Natural killer cell (primary cell): ENCODE data around the gene CD2AP. TPM values are rescaled to one million over a fixed set of nuclear protein-coding genes. Genes with fewer than 3 reads are reported as not detected.
"Not testable (repeated sequence)": the region's sequence is repeated elsewhere in the genome, so short reads cannot be mapped to it uniquely, and the experiment has no call there.

Source experiments
- ATAC-seq, 3 donors: fragments of 150-1000 bp in 2 of 3; fragments of 200-7000 bp in 1 of 3; cut with Tn5 transposase; 1 replicate in 1 of 3; 2 replicates in 2 of 3; pipeline ENCODE4 v1.10.0; 2021; ENCODE audit warnings: mild to moderate bottlenecking in 2 of 3, moderate library complexity in 2 of 3
- DNase-seq, 2 donors: peaks; one replicate each; pipeline versions ENCODE4 v3.0.0 to v3.0.0-alpha.2; 2013 to 2021; ENCODE audit warnings: mixed read lengths in 1 of 2
- H3K27ac ChIP-seq: one replicate; pipeline ENCODE4 v1.5.1; 2013; ENCODE audit warnings: mild to moderate bottlenecking, low read length
- H3K27me3 ChIP-seq: one replicate; pipeline ENCODE4 v1.6.1; 2013; ENCODE audit warnings: low read length; ENCODE audit not compliant: control insufficient read depth, insufficient read depth
- H3K36me3 ChIP-seq: one replicate; pipeline ENCODE4 v1.6.1; 2013; ENCODE audit warnings: low read length; ENCODE audit not compliant: control insufficient read depth, insufficient read depth
- H3K4me1 ChIP-seq: one replicate; pipeline ENCODE4 v1.6.1; 2013; ENCODE audit warnings: low read length; ENCODE audit not compliant: control insufficient read depth, insufficient read depth
- H3K4me3 ChIP-seq: one replicate; pipeline ENCODE4 v1.5.1; 2013; ENCODE audit warnings: low read length
- H3K9me3 ChIP-seq: one replicate; pipeline ENCODE4 v1.6.1; 2013; ENCODE audit warnings: low read length; ENCODE audit not compliant: control insufficient read depth, insufficient read depth
- H3K27ac Mint-ChIP-seq, 2 donors: one replicate each; pipeline ENCODE4 v1.8.0; 2022; ENCODE audit warnings: mild to moderate bottlenecking in 2 of 2, mixed read lengths in 2 of 2, moderate library complexity in 1 of 2
- H3K27me3 Mint-ChIP-seq, 2 donors: one replicate each; pipeline ENCODE4 v1.8.0; 2022; ENCODE audit warnings: low read depth in 2 of 2, mixed read lengths in 2 of 2
- H3K36me3 Mint-ChIP-seq: one replicate; pipeline ENCODE4 v1.8.0; 2022; ENCODE audit warnings: mixed read lengths
- H3K4me1 Mint-ChIP-seq, 2 donors: one replicate each; pipeline ENCODE4 v1.8.0; 2022; ENCODE audit warnings: mixed read lengths in 2 of 2
- H3K4me3 Mint-ChIP-seq: one replicate; pipeline ENCODE4 v1.8.0; 2022; ENCODE audit warnings: mild to moderate bottlenecking, moderate library complexity, mixed read lengths
- H3K9me3 Mint-ChIP-seq, 2 donors: one replicate each; pipeline ENCODE4 v1.8.0; 2022; ENCODE audit warnings: mixed read lengths in 2 of 2
- CTCF ChIP-seq: fragments of 200-600 bp; IDR thresholded peaks from one replicate; pipeline ENCODE4 v1.8.0; 2022; ENCODE audit warnings: antibody characterized with exemption
- WGBS: methylation state at CpG from one replicate; pipeline ENCODE4 v1.1.7; 2013; ENCODE audit warnings: missing lambda C conversion rate; ENCODE audit not compliant: insufficient coverage; 5-methylcytosine and 5-hydroxymethylcytosine counted together
- intact Hi-C: fragments of 100-400 bp; cut with micrococcal nuclease; formaldehyde crosslinking; loops from one replicate; pipeline ENCODE4 v1.14.2; 2022
- total RNA-seq, 4 donors: library from RNA; stranded (reverse); fragments of 120-200 nt in 1 of 4; gene quantifications; one replicate each; pipeline versions ENCODE4 v1.2.3 to v1.2.4, GENCODE V29; 2013 to 2022

Gene CD2AP
- total RNA-seq, 3 donors from 2014 or later (not counting 1 experiment from before 2014, with no cell fraction given) = 23.8 to 26.3 (median 26.3) TPM

- Histone ChIP-seq H3K4me1 (peaks cover 3% of the 10 kb centered on the region), H3K4me3 (no peak overlapping the region), H3K36me3 (no peaks in the 10 kb centered on the region), H3K9me3 (no peaks in the 10 kb centered on the region), H3K27ac (no peak overlapping the region), H3K27me3 (no peaks in the 10 kb centered on the region)
- Mint-ChIP-seq H3K4me3 (no peak overlapping the region), H3K4me1 (no peaks in the 10 kb centered on the region), H3K9me3 (no peaks in the 10 kb centered on the region), H3K27me3 (no peaks in the 10 kb centered on the region), H3K36me3 (no peaks in the 10 kb centered on the region), H3K27ac (no peak overlapping the region)
- intact Hi-C loops = no loop called here
- ATAC-seq (no peak), DNase-seq (no peak)
- no CpG with 5 or more reads among the region's 1 CpG for WGBS
- TF ChIP-seq CTCF = no peak
Measured at GRCh38 chr6:47647188-47647587, 169.6 kb downstream of the CD2AP start.

- H3K9me3 ChIP-seq, intact Hi-C loops, H3K27me3 ChIP-seq, H3K36me3 ChIP-seq, H3K27ac Mint-ChIP-seq, H3K27ac ChIP-seq, H3K27me3 Mint-ChIP-seq, H3K4me3 ChIP-seq, H3K36me3 Mint-ChIP-seq, H3K4me1 Mint-ChIP-seq, ATAC-seq, H3K4me1 ChIP-seq, DNase-seq, H3K4me3 Mint-ChIP-seq, H3K9me3 Mint-ChIP-seq: not testable (repeated sequence)
- 91% methylated on average over 4 of the region's 4 CpGs for WGBS
Measured at GRCh38 chr6:47647626-47648025, 170.0 kb downstream of the CD2AP start.

GRCh38 chr6:47648031-47648430, 170.4 kb downstream of the CD2AP start:
- H3K27me3 Mint-ChIP-seq = no peaks in the 10 kb centered on the region
- Histone ChIP-seq H3K4me3 (no peak overlapping the region), H3K27me3 (no peaks in the 10 kb centered on the region), H3K27ac (no peak overlapping the region), H3K36me3 (no peaks in the 10 kb centered on the region), H3K9me3 (no peaks in the 10 kb centered on the region), H3K4me1 (peaks cover 3% of the 10 kb centered on the region)
- H3K27ac Mint-ChIP-seq = no peak overlapping the region
- no peaks in the 10 kb centered on the region for H3K36me3 Mint-ChIP-seq
- ATAC-seq (no peak), DNase-seq (no peak)
- TF ChIP-seq CTCF = no peak
- no peaks in the 10 kb centered on the region for H3K9me3 Mint-ChIP-seq
- 79% methylated on average over 2 of the region's 2 CpGs for WGBS
- intact Hi-C loops = no loop called here
- H3K4me3 Mint-ChIP-seq = no peak overlapping the region
- no peaks in the 10 kb centered on the region for H3K4me1 Mint-ChIP-seq

- intact Hi-C loops = no loop called here
- WGBS = 71% methylated on average over 2 of the region's 3 CpGs
- Histone ChIP-seq H3K4me1 (peaks cover 3% of the 10 kb centered on the region), H3K9me3 (no peaks in the 10 kb centered on the region), H3K4me3 (no peak overlapping the region), H3K36me3 (no peaks in the 10 kb centered on the region), H3K27me3 (no peaks in the 10 kb centered on the region), H3K27ac (no peak overlapping the region)
- ATAC-seq (peak in 1 of 3 donors; percentile 29), DNase-seq (no peak)
- Mint-ChIP-seq H3K4me3 (no peak overlapping the region), H3K36me3 (no peaks in the 10 kb centered on the region), H3K27me3 (no peaks in the 10 kb centered on the region), H3K9me3 (no peaks in the 10 kb centered on the region), H3K27ac (no peak overlapping the region), H3K4me1 (no peaks in the 10 kb centered on the region)
- no peak for TF ChIP-seq CTCF
Measured at GRCh38 chr6:47650553-47651432, 173.2 kb downstream of the CD2AP start.
